GM23338 (cell line): ENCODE results near the gene AGTRAP. TPM values are rescaled to one million over a fixed set of nuclear protein-coding genes. Genes with fewer than 3 reads are reported as not detected.

Experiments
- ATAC-seq: fragments of 200-7000 bp; cut with Tn5 transposase; 3 replicates; pipeline ENCODE4 v1.9.1; 2020
- DNase-seq: peaks from one replicate; pipeline ENCODE4 v3.0.0-alpha.2; 2015; ENCODE audit warnings: low spot score
- H2AFZ ChIP-seq: fragments of 200-600 bp; sonication (generic); 2 replicates; pipeline ENCODE4 v1.8.0; 2016; ENCODE audit warnings: antibody characterized with exemption, mild to moderate bottlenecking, moderate library complexity
- H3F3A ChIP-seq: fragments of 200-600 bp; sonication (generic); replicated peaks from 2 replicates; pipeline ENCODE4 v1.8.0; 2017; ENCODE audit warnings: antibody characterized with exemption, mixed run types, low read depth
- H3K27ac ChIP-seq: fragments of 200-600 bp; sonication (generic); 2 replicates; pipeline ENCODE4 v1.6.1; 2016; ENCODE audit warnings: low read depth
- H3K27me3 ChIP-seq: fragments of 200-600 bp; sonication (generic); 2 replicates; pipeline ENCODE4 v1.8.0; 2016; ENCODE audit warnings: mild to moderate bottlenecking, mixed run types, moderate library complexity; ENCODE audit not compliant: insufficient read depth
- H3K36me3 ChIP-seq: fragments of 200-600 bp; sonication (generic); 2 replicates; pipeline ENCODE4 v1.8.0; 2016; ENCODE audit warnings: mild to moderate bottlenecking; ENCODE audit not compliant: insufficient read depth
- H3K4me1 ChIP-seq: fragments of 200-600 bp; sonication (generic); 2 replicates; pipeline ENCODE4 v1.8.0; 2016; ENCODE audit warnings: mild to moderate bottlenecking, moderate library complexity; ENCODE audit not compliant: insufficient read depth
- H3K4me2 ChIP-seq: fragments of 200-600 bp; sonication (generic); 2 replicates; pipeline ENCODE4 v1.7.1; 2017; ENCODE audit warnings: mixed run types
- H3K4me3 ChIP-seq: fragments of 200-600 bp; sonication (generic); 2 replicates; pipeline ENCODE4 v1.6.1; 2016; ENCODE audit warnings: mixed run types
- H3K79me2 ChIP-seq: fragments of 200-600 bp; sonication (generic); replicated peaks from 2 replicates; pipeline ENCODE4 v1.8.0; 2017; ENCODE audit warnings: mild to moderate bottlenecking; ENCODE audit not compliant: insufficient read depth
- H3K9me2 ChIP-seq: fragments of 200-600 bp; sonication (generic); 2 replicates; pipeline ENCODE4 v1.8.0; 2017; ENCODE audit not compliant: insufficient read depth
- H4K20me1 ChIP-seq: fragments of 200-600 bp; sonication (generic); replicated peaks from 2 replicates; pipeline ENCODE4 v1.8.0; 2017; ENCODE audit warnings: mild to moderate bottlenecking; ENCODE audit not compliant: insufficient read depth
- H3K27ac Mint-ChIP-seq: 2 replicates; pipeline ENCODE4 v1.8.0; 2020; ENCODE audit warnings: inconsistent platforms, mild to moderate bottlenecking, moderate library complexity, mixed read lengths
- H3K27me3 Mint-ChIP-seq: 3 replicates; pipeline ENCODE4 v1.8.0; 2022; ENCODE audit warnings: low read depth, mild to moderate bottlenecking, moderate library complexity, mixed read lengths, inconsistent platforms; ENCODE audit not compliant: insufficient read depth, poor library complexity
- H3K36me3 Mint-ChIP-seq: 3 replicates; pipeline ENCODE4 v1.8.0; 2021; ENCODE audit warnings: low read depth, mild to moderate bottlenecking, inconsistent platforms, moderate library complexity, mixed read lengths
- H3K4me1 Mint-ChIP-seq: 3 replicates; pipeline ENCODE4 v1.8.0; 2020; ENCODE audit warnings: mild to moderate bottlenecking, inconsistent platforms, mixed read lengths
- H3K4me3 Mint-ChIP-seq: 3 replicates; pipeline ENCODE4 v1.8.0; 2021; ENCODE audit warnings: moderate library complexity, mild to moderate bottlenecking, inconsistent platforms, mixed read lengths
- H3K9me3 Mint-ChIP-seq: 3 replicates; pipeline ENCODE4 v1.8.0; 2020; ENCODE audit warnings: moderate library complexity, mild to moderate bottlenecking, inconsistent platforms, mixed read lengths
- CREB1 ChIP-seq: fragments of 250-450 bp; sonication (Bioruptor Pico); IDR thresholded peaks from 2 replicates; pipeline ENCODE4 v1.5.0; 2020; ENCODE audit warnings: low read depth, mild to moderate bottlenecking, moderate library complexity
- CTCF ChIP-seq, 2 experiments: fragments of 200-600 bp in 1 of 2; sonication (generic) in 1 of 2; conservative IDR thresholded peaks; 2 replicates each; pipeline versions ENCODE4 v1.5.1 to v1.6.1; 2016 to 2017; ENCODE audit warnings: antibody characterized with exemption in 2 of 2, low read depth in 2 of 2, mild to moderate bottlenecking in 2 of 2, moderate library complexity in 1 of 2
- ETS1 ChIP-seq: IDR thresholded peaks from 2 replicates; pipeline ENCODE4 v1.6.1; 2016; ENCODE audit warnings: antibody characterized with exemption
- EZH2 ChIP-seq: fragments of 200-600 bp; sonication (generic); IDR thresholded peaks from one replicate; pipeline ENCODE4 v1.8.0; 2017; ENCODE audit warnings: antibody characterized with exemption, mild to moderate bottlenecking, low read depth; ENCODE audit not compliant: unreplicated experiment
- EZH2phosphoT487 ChIP-seq: fragments of 200-600 bp; sonication (generic); IDR thresholded peaks from one replicate; pipeline ENCODE4 v1.8.1; 2018; ENCODE audit warnings: antibody characterized with exemption; ENCODE audit not compliant: unreplicated experiment
- JUNB ChIP-seq: IDR thresholded peaks from one replicate; pipeline ENCODE4 v1.6.1; 2016; ENCODE audit warnings: antibody characterized with exemption; ENCODE audit not compliant: unreplicated experiment
- NANOG ChIP-seq: IDR thresholded peaks from 2 replicates; pipeline ENCODE4 v1.6.1; 2016; ENCODE audit warnings: antibody characterized with exemption, borderline replicate concordance
- POLR2AphosphoS5 ChIP-seq: IDR thresholded peaks from 2 replicates; pipeline ENCODE4 v1.6.1; 2016; ENCODE audit warnings: antibody characterized with exemption, low read depth
- REST ChIP-seq: IDR thresholded peaks from one replicate; pipeline ENCODE4 v1.6.1; 2018; ENCODE audit warnings: antibody characterized with exemption; ENCODE audit not compliant: unreplicated experiment
- STAT1 ChIP-seq: IDR thresholded peaks from one replicate; pipeline ENCODE4 v1.6.1; 2016; ENCODE audit warnings: antibody characterized with exemption; ENCODE audit not compliant: unreplicated experiment
- ZNF114 ChIP-seq: fragments of 250-450 bp; sonication (Bioruptor Pico); IDR thresholded peaks from 2 replicates; pipeline ENCODE4 v1.5.0; 2020; ENCODE audit warnings: mild to moderate bottlenecking, moderate library complexity
- ZNF331 ChIP-seq: fragments of 250-450 bp; sonication (Bioruptor Pico); IDR thresholded peaks from 2 replicates; pipeline ENCODE4 v1.5.0; 2020; ENCODE audit warnings: low read depth, mild to moderate bottlenecking, moderate library complexity
- polyA plus RNA-seq: library from polyadenylated mRNA; unstranded; fragments of >200 nt; fragmentation: Nextera tagmentation; extraction: Ambion mirVana; gene quantifications from 2 replicates; pipeline ENCODE4 v1.2.1, GENCODE V29; 2016
- total RNA-seq: library from RNA; depleted of rRNA; stranded (reverse); fragments of >200 nt; shearing (Covaris generic); gene quantifications from 2 replicates; pipeline ENCODE4 v1.2.3, GENCODE V29; 2014
- TF ChIP-seq, protein P1 (sequence below): fragments of 250-450 bp; sonication (Bioruptor Pico); IDR thresholded peaks from 2 replicates; pipeline ENCODE4 v1.5.0; 2020; ENCODE audit warnings: mild to moderate bottlenecking, moderate library complexity

AGTRAP gene
- total and polyA plus RNA-seq, 2 experiments from 2014 or later = 79.4 to 102 TPM

GRCh38 chr1:11713095-11713494 is 22.8 kb upstream of the AGTRAP start:
- Mint-ChIP-seq H3K4me1 (peaks cover 10% of the 10 kb centered on the region; the same call in 2 of the 3 replicates), H3K9me3 (no peaks in the 10 kb centered on the region), H3K36me3 (peaks cover 37% of the 10 kb centered on the region), H3K27me3 (peaks cover 7% of the 10 kb centered on the region), H3K4me3 (no peak overlapping the region), H3K27ac (no peak overlapping the region)
- Histone ChIP-seq H3F3A (0 out of 2 replicates have a peak, but pooled peaks cover 3% of the 10 kb centered on the region), H3K27me3 (no peaks in the 10 kb centered on the region), H3K4me1 (no peaks in the 10 kb centered on the region), H3K4me2 (no peak overlapping the region), H3K79me2 (no peaks in the 10 kb centered on the region), H3K4me3 (no peak overlapping the region), H3K9me2 (no peaks in the 10 kb centered on the region), H2AFZ (no peak overlapping the region), H3K27ac (no peak overlapping the region), H4K20me1 (no peaks in the 10 kb centered on the region; the same call in 1 of the 2 replicates), H3K36me3 (no peaks in the 10 kb centered on the region)
- DNase-seq (no peak), ATAC-seq (no peak)
- TF ChIP-seq CTCF (conservative IDR thresholded peaks at IDR 0.05; ENCODE audit: low read depth in 2 of 2) (no peak), ETS1 (no peak), STAT1 (no peak), NANOG (no peak), ZNF331 (CRISPR knock-in tag) (no peak), EZH2 (no peak), JUNB (no peak), REST (no peak), CREB1 (CRISPR knock-in tag) (no peak), POLR2AphosphoS5 (no peak), EZH2phosphoT487 (no peak), ZNF114 (CRISPR knock-in tag) (no peak)
- TF ChIP-seq, protein P1, sequence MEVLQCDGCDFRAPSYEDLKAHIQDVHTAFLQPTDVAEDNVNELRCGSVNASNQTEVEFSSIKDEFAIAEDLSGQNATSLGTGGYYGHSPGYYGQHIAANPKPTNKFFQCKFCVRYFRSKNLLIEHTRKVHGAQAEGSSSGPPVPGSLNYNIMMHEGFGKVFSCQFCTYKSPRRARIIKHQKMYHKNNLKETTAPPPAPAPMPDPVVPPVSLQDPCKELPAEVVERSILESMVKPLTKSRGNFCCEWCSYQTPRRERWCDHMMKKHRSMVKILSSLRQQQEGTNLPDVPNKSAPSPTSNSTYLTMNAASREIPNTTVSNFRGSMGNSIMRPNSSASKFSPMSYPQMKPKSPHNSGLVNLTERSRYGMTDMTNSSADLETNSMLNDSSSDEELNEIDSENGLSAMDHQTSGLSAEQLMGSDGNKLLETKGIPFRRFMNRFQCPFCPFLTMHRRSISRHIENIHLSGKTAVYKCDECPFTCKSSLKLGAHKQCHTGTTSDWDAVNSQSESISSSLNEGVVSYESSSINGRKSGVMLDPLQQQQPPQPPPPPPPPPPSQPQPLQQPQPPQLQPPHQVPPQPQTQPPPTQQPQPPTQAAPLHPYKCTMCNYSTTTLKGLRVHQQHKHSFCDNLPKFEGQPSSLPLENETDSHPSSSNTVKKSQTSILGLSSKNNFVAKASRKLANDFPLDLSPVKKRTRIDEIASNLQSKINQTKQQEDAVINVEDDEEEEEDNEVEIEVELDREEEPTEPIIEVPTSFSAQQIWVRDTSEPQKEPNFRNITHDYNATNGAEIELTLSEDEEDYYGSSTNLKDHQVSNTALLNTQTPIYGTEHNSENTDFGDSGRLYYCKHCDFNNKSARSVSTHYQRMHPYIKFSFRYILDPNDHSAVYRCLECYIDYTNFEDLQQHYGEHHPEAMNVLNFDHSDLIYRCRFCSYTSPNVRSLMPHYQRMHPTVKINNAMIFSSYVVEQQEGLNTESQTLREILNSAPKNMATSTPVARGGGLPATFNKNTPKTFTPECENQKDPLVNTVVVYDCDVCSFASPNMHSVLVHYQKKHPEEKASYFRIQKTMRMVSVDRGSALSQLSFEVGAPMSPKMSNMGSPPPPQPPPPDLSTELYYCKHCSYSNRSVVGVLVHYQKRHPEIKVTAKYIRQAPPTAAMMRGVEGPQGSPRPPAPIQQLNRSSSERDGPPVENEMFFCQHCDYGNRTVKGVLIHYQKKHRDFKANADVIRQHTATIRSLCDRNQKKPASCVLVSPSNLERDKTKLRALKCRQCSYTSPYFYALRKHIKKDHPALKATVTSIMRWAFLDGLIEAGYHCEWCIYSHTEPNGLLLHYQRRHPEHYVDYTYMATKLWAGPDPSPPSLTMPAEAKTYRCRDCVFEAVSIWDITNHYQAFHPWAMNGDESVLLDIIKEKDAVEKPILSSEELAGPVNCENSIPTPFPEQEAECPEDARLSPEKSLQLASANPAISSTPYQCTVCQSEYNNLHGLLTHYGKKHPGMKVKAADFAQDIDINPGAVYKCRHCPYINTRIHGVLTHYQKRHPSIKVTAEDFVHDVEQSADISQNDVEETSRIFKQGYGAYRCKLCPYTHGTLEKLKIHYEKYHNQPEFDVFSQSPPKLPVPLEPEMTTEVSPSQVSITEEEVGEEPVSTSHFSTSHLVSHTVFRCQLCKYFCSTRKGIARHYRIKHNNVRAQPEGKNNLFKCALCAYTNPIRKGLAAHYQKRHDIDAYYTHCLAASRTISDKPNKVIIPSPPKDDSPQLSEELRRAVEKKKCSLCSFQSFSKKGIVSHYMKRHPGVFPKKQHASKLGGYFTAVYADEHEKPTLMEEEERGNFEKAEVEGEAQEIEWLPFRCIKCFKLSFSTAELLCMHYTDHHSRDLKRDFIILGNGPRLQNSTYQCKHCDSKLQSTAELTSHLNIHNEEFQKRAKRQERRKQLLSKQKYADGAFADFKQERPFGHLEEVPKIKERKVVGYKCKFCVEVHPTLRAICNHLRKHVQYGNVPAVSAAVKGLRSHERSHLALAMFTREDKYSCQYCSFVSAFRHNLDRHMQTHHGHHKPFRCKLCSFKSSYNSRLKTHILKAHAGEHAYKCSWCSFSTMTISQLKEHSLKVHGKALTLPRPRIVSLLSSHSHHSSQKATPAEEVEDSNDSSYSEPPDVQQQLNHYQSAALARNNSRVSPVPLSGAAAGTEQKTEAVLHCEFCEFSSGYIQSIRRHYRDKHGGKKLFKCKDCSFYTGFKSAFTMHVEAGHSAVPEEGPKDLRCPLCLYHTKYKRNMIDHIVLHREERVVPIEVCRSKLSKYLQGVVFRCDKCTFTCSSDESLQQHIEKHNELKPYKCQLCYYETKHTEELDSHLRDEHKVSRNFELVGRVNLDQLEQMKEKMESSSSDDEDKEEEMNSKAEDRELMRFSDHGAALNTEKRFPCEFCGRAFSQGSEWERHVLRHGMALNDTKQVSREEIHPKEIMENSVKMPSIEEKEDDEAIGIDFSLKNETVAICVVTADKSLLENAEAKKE (CRISPR knock-in tag) = no peak
